Neural cell (in vitro differentiated cells): Measurements from ENCODE around the gene NKRF. TPM values are rescaled to one million over a fixed set of nuclear protein-coding genes. Genes with fewer than 3 reads are reported as not detected.

Experiments used
- H2AFZ ChIP-seq: fragments of 200-600, 300-800 bp; sonication (generic), shearing (Covaris generic); 2 replicates; pipeline ENCODE4 v1.6.0; 2014; ENCODE audit warnings: low read depth, mild to moderate bottlenecking, antibody characterized with exemption, low read length, moderate library complexity
- H3F3A ChIP-seq: fragments of 200-600 bp; shearing (Covaris generic); 2 replicates; pipeline ENCODE4 v1.6.1; 2016; ENCODE audit warnings: mild to moderate bottlenecking, moderate library complexity, mixed read lengths, antibody characterized with exemption, low read length; ENCODE audit not compliant: insufficient read depth, poor library complexity, severe bottlenecking
- H3K27ac ChIP-seq: fragments of 200-600, 300-800 bp; sonication (generic), shearing (Covaris generic); 2 replicates; pipeline ENCODE4 v1.5.1; 2014; ENCODE audit warnings: mild to moderate bottlenecking, low read length, moderate library complexity
- H3K27me3 ChIP-seq: fragments of 300-800, 200-600 bp; sonication (generic), shearing (Covaris generic); 2 replicates; pipeline ENCODE4 v1.6.0; 2014; ENCODE audit warnings: mild to moderate bottlenecking, low read depth, low read length, moderate library complexity; ENCODE audit not compliant: insufficient read depth
- H3K36me3 ChIP-seq: fragments of 300-800, 200-600 bp; sonication (generic), shearing (Covaris generic); 2 replicates; pipeline ENCODE4 v1.5.1; 2014; ENCODE audit warnings: mild to moderate bottlenecking, antibody characterized with exemption, low read length, moderate library complexity; ENCODE audit not compliant: insufficient read depth
- H3K4me2 ChIP-seq: fragments of 300-800, 200-600 bp; sonication (generic), shearing (Covaris generic); 2 replicates; pipeline ENCODE4 v1.6.0; 2014; ENCODE audit warnings: mild to moderate bottlenecking, low read length
- H3K4me3 ChIP-seq: fragments of 300-800, 200-600 bp; sonication (generic), shearing (Covaris generic); 2 replicates; pipeline ENCODE4 v1.5.1; 2014; ENCODE audit warnings: mild to moderate bottlenecking, low read length, moderate library complexity
- H3K79me2 ChIP-seq: fragments of 200-600 bp; shearing (Covaris generic); replicated peaks from 2 replicates; pipeline ENCODE4 v1.6.0; 2014; ENCODE audit warnings: mild to moderate bottlenecking, low read length, moderate library complexity; ENCODE audit not compliant: insufficient read depth
- H3K9ac ChIP-seq: fragments of 300-800, 200-600 bp; sonication (generic), shearing (Covaris generic); 2 replicates; pipeline ENCODE4 v1.6.1; 2016; ENCODE audit warnings: mild to moderate bottlenecking, low read length, mixed read lengths
- H3K9me2 ChIP-seq: fragments of 200-600 bp; shearing (Covaris generic); 2 replicates; pipeline ENCODE4 v1.6.1; 2016; ENCODE audit warnings: mild to moderate bottlenecking, low read length, mixed read lengths; ENCODE audit not compliant: insufficient read depth
- H3K9me3 ChIP-seq: fragments of 200-600, 300-800 bp; sonication (generic), shearing (Covaris generic); 2 replicates; pipeline ENCODE4 v1.6.1; 2016; ENCODE audit warnings: mild to moderate bottlenecking, mixed run types, low read length, moderate library complexity, mixed read lengths
- H4K20me1 ChIP-seq: fragments of 200-600 bp; shearing (Covaris generic); 2 replicates; pipeline ENCODE4 v1.6.1; 2016; ENCODE audit warnings: mild to moderate bottlenecking, mixed run types; ENCODE audit not compliant: insufficient read depth
- EP300 ChIP-seq: fragments of 450-650 bp; conservative IDR thresholded peaks from 2 replicates; pipeline ENCODE4 v1.6.1; 2014; ENCODE audit warnings: antibody characterized with exemption, mild to moderate bottlenecking, moderate library complexity; ENCODE audit not compliant: poor library complexity, severe bottlenecking
- EZH2 ChIP-seq: fragments of 200-600, 300-800 bp; shearing (Covaris generic), sonication (generic); IDR thresholded peaks from 2 replicates; pipeline ENCODE4 v1.6.1; 2014; ENCODE audit warnings: antibody characterized with exemption, low read length, borderline replicate concordance, mild to moderate bottlenecking; ENCODE audit not compliant: insufficient read depth, poor library complexity, severe bottlenecking
- MXI1 ChIP-seq: fragments of 450-650 bp; conservative IDR thresholded peaks from 2 replicates; pipeline ENCODE4 v1.6.1; 2014; ENCODE audit warnings: antibody characterized with exemption, mild to moderate bottlenecking; ENCODE audit not compliant: poor library complexity, severe bottlenecking
- POLR2AphosphoS5 ChIP-seq: IDR thresholded peaks from 2 replicates; pipeline ENCODE4 v1.6.1; 2012
- RAD21 ChIP-seq: fragments of 450-650 bp; conservative IDR thresholded peaks from 2 replicates; pipeline ENCODE4 v1.6.1; 2014; ENCODE audit warnings: antibody characterized with exemption, mild to moderate bottlenecking, moderate library complexity
- SMC3 ChIP-seq: fragments of 450-650 bp; conservative IDR thresholded peaks from 2 replicates; pipeline ENCODE4 v1.6.1; 2014; ENCODE audit warnings: antibody characterized with exemption, mild to moderate bottlenecking, moderate library complexity; ENCODE audit not compliant: poor library complexity
- TAF1 ChIP-seq: IDR thresholded peaks from 2 replicates; pipeline ENCODE4 v1.6.1; 2012; ENCODE audit warnings: low read depth
- polyA plus RNA-seq: library from polyadenylated mRNA; depleted of rRNA; stranded (reverse); fragments of >200 nt; gene quantifications from 2 replicates; pipeline ENCODE4 v1.2.3, GENCODE V29; 2014
- TF ChIP-seq, protein P1 (sequence below): fragments of 450-650 bp; IDR thresholded peaks from 2 replicates; pipeline ENCODE4 v1.5.1; 2014; ENCODE audit warnings: antibody characterized with exemption, mild to moderate bottlenecking, moderate library complexity; ENCODE audit not compliant: poor library complexity, severe bottlenecking
- TF ChIP-seq, protein P2 (sequence below): IDR thresholded peaks from 2 replicates; pipeline ENCODE4 v1.6.1; 2012; ENCODE audit warnings: borderline replicate concordance

Gene NKRF
- polyA plus RNA-seq, 1 donor from 2014 or later = 27.0 TPM

DNA sequence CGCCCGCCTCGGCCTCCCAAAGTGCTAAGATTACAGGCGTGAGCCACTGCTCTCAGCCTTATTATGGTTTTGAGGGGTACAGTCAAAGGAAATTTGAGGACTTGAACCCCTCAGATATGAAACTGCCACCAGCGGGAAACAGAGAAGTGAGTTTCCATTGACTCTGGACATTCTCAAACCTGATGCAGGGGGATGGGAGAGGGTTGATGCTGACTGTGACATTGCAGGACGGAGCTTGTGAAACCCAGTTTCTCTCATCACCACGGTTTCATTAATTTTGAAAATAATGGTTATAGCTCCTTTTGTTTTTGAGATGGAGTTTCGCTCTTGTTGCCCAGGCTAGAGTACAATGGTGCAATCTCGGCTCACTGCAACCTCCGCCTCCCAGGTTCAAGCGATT lies 18.2 kb upstream of the NKRF start:
- H4K20me1 ChIP-seq = no peaks in the 10 kb centered on the region
- no peaks in the 10 kb centered on the region for H3K9me2 ChIP-seq
- H3K9ac ChIP-seq = no peak overlapping the region
- H2AFZ ChIP-seq = no peak overlapping the region
- no peak overlapping the region for H3K4me2 ChIP-seq
- H3K27me3 ChIP-seq = no peaks in the 10 kb centered on the region
- TF ChIP-seq TAF1 (no peak), EZH2 (no peak), MXI1 (no peak), RAD21 (no peak), SMC3 (no peak), POLR2AphosphoS5 (no peak), EP300 (no peak)
- TF ChIP-seq, protein P1, sequence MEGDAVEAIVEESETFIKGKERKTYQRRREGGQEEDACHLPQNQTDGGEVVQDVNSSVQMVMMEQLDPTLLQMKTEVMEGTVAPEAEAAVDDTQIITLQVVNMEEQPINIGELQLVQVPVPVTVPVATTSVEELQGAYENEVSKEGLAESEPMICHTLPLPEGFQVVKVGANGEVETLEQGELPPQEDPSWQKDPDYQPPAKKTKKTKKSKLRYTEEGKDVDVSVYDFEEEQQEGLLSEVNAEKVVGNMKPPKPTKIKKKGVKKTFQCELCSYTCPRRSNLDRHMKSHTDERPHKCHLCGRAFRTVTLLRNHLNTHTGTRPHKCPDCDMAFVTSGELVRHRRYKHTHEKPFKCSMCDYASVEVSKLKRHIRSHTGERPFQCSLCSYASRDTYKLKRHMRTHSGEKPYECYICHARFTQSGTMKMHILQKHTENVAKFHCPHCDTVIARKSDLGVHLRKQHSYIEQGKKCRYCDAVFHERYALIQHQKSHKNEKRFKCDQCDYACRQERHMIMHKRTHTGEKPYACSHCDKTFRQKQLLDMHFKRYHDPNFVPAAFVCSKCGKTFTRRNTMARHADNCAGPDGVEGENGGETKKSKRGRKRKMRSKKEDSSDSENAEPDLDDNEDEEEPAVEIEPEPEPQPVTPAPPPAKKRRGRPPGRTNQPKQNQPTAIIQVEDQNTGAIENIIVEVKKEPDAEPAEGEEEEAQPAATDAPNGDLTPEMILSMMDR = no peak
- TF ChIP-seq, protein P2, sequence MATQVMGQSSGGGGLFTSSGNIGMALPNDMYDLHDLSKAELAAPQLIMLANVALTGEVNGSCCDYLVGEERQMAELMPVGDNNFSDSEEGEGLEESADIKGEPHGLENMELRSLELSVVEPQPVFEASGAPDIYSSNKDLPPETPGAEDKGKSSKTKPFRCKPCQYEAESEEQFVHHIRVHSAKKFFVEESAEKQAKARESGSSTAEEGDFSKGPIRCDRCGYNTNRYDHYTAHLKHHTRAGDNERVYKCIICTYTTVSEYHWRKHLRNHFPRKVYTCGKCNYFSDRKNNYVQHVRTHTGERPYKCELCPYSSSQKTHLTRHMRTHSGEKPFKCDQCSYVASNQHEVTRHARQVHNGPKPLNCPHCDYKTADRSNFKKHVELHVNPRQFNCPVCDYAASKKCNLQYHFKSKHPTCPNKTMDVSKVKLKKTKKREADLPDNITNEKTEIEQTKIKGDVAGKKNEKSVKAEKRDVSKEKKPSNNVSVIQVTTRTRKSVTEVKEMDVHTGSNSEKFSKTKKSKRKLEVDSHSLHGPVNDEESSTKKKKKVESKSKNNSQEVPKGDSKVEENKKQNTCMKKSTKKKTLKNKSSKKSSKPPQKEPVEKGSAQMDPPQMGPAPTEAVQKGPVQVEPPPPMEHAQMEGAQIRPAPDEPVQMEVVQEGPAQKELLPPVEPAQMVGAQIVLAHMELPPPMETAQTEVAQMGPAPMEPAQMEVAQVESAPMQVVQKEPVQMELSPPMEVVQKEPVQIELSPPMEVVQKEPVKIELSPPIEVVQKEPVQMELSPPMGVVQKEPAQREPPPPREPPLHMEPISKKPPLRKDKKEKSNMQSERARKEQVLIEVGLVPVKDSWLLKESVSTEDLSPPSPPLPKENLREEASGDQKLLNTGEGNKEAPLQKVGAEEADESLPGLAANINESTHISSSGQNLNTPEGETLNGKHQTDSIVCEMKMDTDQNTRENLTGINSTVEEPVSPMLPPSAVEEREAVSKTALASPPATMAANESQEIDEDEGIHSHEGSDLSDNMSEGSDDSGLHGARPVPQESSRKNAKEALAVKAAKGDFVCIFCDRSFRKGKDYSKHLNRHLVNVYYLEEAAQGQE = no peak
- no peak overlapping the region for H3K4me3 ChIP-seq
- H3K79me2 ChIP-seq = no peaks in the 10 kb centered on the region
- no peaks in the 10 kb centered on the region for H3K9me3 ChIP-seq
- no peak overlapping the region for H3K27ac ChIP-seq
- H3K36me3 ChIP-seq = no peaks in the 10 kb centered on the region
- no peaks in the 10 kb centered on the region for H3F3A ChIP-seq

DNA sequence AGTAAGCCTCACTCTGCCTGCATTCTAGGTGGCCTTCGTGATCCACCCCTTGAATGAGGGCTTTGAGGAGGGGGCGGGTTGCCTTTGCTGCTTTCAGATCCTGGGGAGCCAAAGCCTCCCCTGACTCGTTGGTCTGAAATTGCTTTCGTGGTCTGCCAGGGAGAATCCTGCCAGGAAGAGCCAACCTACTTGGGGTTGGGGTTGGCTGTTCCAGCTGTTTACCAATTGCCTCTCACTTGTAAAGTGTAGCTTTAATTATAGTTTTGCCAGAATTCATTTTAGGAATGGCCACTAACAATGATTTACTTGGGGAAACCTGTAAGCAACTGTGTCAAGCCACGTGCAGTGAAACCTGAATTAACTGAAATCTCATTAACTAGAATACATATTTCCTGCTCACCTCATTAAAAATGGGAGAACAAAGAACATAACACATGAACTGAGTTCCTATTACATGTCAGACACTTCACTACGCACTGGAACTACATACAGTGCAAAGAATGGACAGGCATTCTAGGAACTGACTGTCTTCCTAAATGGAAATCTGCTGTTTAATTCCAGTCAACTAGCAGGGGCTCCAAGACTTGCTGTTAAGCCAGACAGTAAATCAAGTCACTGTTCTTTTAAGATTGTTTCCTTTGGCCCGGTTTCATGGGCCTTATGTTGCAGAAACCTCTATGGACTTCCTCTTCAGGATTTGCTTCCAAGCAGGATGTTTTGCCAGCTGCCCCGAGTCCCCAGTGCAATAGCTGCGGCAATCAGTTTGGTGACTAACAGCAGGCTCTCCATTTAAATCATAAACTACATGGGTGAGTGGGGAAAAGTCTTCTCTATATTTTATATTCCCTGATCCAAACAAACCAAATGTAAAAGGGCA lies 16.4 kb upstream of the NKRF start:
- no peak overlapping the region for H3K4me2 ChIP-seq
- TF ChIP-seq SMC3 (no peak), TAF1 (no peak)

More for the DNA sequence above, 16.4 kb upstream of the NKRF start:
- H3K9me2 ChIP-seq = no peaks in the 10 kb centered on the region
- H3K9me3 ChIP-seq = no peaks in the 10 kb centered on the region
- no peak overlapping the region for H3K9ac ChIP-seq
- H3K79me2 ChIP-seq = no peaks in the 10 kb centered on the region
- H3K4me3 ChIP-seq = no peak overlapping the region
- H4K20me1 ChIP-seq = no peaks in the 10 kb centered on the region
- no peaks in the 10 kb centered on the region for H3F3A ChIP-seq
- H3K27me3 ChIP-seq = no peaks in the 10 kb centered on the region
- H3K36me3 ChIP-seq = no peaks in the 10 kb centered on the region
- no peak overlapping the region for H2AFZ ChIP-seq
- no peak overlapping the region for H3K27ac ChIP-seq
